ENCODE results near the gene INTS15. TPM values are rescaled to one million over a fixed set of nuclear protein-coding genes. Genes with fewer than 3 reads are reported as not detected.

The INTS15 gene
- total RNA-seq, 1 donor from 2014 or later, result 7.4 TPM

GRCh38 chr7:6613706-6614105 lies 23.9 kb downstream of the INTS15 start:
- FAIRE-seq (no peak), DNase-seq (ENCODE audit: low read depth) (no peak)
- TF ChIP-seq CTCF (IDR thresholded peaks at IDR 0.05; ENCODE audit: insufficient read depth, low read length, severe bottlenecking), result no peak
- H3K27me3 ChIP-seq (ENCODE audit: control insufficient read depth, insufficient read depth, low read length), result peaks cover 10% of the 10 kb centered on the region
- H3K36me3 ChIP-seq (ENCODE audit: control insufficient read depth, insufficient read depth, low read length), result no peaks in the 10 kb centered on the region
- H3K4me3 ChIP-seq (ENCODE audit: low read depth, low read length), result no peak overlapping the region

- H3K36me3 ChIP-seq (ENCODE audit: control insufficient read depth, insufficient read depth, low read length), result no peaks in the 10 kb centered on the region
- peak within 1 kb of the TSS; percentile 23 for H3K4me3 ChIP-seq (ENCODE audit: low read depth, low read length)
- FAIRE-seq (no peak), DNase-seq (ENCODE audit: low read depth) (no peak)
- TF ChIP-seq CTCF (IDR thresholded peaks at IDR 0.05; ENCODE audit: insufficient read depth, low read length, severe bottlenecking), result no peak
- H3K27me3 ChIP-seq (ENCODE audit: control insufficient read depth, insufficient read depth, low read length), result peaks cover 10% of the 10 kb centered on the region
Measured at GRCh38 chr7:6614953-6615722, 25.3 kb downstream of the INTS15 start, which contains the start of gene ZNF853. TSS of gene ZNF853 (plus strand) at chr7:6615610. CDS start at chr7:6616175, 565 bp downstream.

GRCh38 chr7:6615723-6616555 lies 26.1 kb downstream of the INTS15 start:
- no peak for DNase-seq (ENCODE audit: low read depth)
- TF ChIP-seq CTCF (IDR thresholded peaks at IDR 0.05; ENCODE audit: insufficient read depth, low read length, severe bottlenecking), result no peak

GRCh38 chr7:6616854-6617643 lies 27.2 kb downstream of the INTS15 start:
- Histone ChIP-seq H3K27me3 (ENCODE audit: control insufficient read depth, insufficient read depth, low read length) (peaks cover 10% of the 10 kb centered on the region), H3K36me3 (ENCODE audit: control insufficient read depth, insufficient read depth, low read length) (no peaks in the 10 kb centered on the region), H3K4me3 (ENCODE audit: low read depth, low read length) (no peak overlapping the region)
- DNase-seq (ENCODE audit: low read depth) (no peak), FAIRE-seq (no peak)
- no peak for TF ChIP-seq CTCF (IDR thresholded peaks at IDR 0.05; ENCODE audit: insufficient read depth, low read length, severe bottlenecking)

More at GRCh38 chr7:6615723-6616555, 26.1 kb downstream of the INTS15 start:
- H3K27me3 ChIP-seq (ENCODE audit: control insufficient read depth, insufficient read depth, low read length), result peaks cover 10% of the 10 kb centered on the region
- peak overlapping the region; percentile 23 for H3K4me3 ChIP-seq (ENCODE audit: low read depth, low read length)
- H3K36me3 ChIP-seq (ENCODE audit: control insufficient read depth, insufficient read depth, low read length), result no peaks in the 10 kb centered on the region
- FAIRE-seq, result no peak

GRCh38 chr7:6618621-6619020 lies 28.8 kb downstream of the INTS15 start:
- TF ChIP-seq CTCF (IDR thresholded peaks at IDR 0.05; ENCODE audit: insufficient read depth, low read length, severe bottlenecking), result no peak
- DNase-seq (ENCODE audit: low read depth) (no peak), FAIRE-seq (no peak)
- Histone ChIP-seq H3K4me3 (ENCODE audit: low read depth, low read length) (no peak overlapping the region), H3K27me3 (ENCODE audit: control insufficient read depth, insufficient read depth, low read length) (peaks cover 10% of the 10 kb centered on the region), H3K36me3 (ENCODE audit: control insufficient read depth, insufficient read depth, low read length) (no peaks in the 10 kb centered on the region)

Measured in bronchial epithelial cell (primary cell).